GM10847 (cell line): ENCODE results near the gene HSD17B3.

ENCODE experiments used
- POLR2A ChIP-seq: IDR thresholded peaks from 2 replicates; pipeline ENCODE4 v1.6.1; 2011; ENCODE audit not compliant: insufficient read length; ENCODE audit errors: extremely low read depth

HSD17B3 gene

GRCh38 chr9:96320749-96321280 lies 18.8 kb upstream of the HSD17B3 start:
- no peak for TF ChIP-seq POLR2A

DNA sequence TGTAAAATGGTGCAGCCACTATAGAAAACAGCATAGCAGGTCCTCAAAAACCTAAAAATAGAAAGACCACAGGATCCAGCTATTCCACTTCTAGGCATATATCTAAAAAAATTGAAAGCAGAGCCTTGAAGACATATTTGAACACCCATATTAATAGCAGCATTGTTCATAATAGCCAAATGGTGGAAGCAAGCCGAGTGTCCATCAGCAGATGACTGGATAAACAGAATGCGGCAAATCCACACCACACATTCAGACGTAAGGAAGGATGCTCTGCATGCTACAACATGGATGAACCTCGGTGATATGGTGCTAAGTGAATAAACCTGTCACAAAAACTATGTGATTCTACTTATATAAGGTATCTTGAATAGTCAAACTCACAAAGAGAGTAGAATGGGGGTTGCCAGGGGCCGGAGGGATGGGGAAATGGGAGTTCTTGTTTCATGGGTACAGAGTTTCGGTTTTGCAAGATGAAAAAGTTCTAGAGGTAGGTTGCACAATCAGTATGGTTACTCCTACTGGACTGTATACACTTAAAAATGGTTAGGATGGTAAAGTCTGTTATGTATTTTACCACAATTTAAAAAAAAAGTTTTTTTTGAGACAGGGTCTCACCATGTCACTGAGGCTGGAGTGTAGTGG lies 17.1 kb upstream of the HSD17B3 start:
- no peak for TF ChIP-seq POLR2A

DNA sequence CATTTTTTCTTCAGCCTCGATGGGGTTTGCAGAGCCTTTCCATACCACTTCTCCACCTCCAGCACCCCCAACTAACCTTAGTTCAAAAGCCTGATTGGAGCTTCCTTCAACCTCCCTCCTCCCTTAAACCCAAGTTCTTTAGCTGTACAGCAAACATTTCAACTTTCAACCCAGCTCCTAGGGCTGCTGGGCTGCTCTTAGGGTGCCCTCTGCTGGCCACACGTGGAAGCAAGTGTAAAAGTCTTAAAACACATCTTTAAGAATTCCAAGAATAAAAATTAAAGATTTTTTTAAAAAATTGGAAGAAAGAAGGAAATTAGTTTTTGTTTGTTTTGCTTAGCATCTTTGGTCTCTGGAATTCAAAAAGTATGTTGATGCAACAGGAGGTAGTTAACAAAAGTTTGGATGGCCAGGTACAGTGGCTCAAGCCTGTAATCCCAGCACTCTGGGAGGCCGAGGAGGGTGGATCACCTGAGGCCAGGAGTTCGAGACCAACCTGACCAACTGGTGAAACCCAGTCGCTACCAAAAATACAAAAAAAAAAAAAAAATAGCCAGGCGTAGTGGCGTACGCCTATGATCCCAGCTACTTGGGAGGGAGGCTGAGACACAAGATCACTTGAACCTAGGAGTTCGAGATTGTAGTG lies 15.5 kb upstream of the HSD17B3 start:
- TF ChIP-seq POLR2A: no peak

GRCh38 chr9:96309850-96310249 lies 7.9 kb upstream of the HSD17B3 start:
- no peak for TF ChIP-seq POLR2A

GRCh38 chr9:96305171-96305570 lies 3.2 kb upstream of the HSD17B3 start:
- TF ChIP-seq POLR2A: no peak

GRCh38 chr9:96304230-96304629 lies 2.3 kb upstream of the HSD17B3 start:
- TF ChIP-seq POLR2A: no peak

DNA sequence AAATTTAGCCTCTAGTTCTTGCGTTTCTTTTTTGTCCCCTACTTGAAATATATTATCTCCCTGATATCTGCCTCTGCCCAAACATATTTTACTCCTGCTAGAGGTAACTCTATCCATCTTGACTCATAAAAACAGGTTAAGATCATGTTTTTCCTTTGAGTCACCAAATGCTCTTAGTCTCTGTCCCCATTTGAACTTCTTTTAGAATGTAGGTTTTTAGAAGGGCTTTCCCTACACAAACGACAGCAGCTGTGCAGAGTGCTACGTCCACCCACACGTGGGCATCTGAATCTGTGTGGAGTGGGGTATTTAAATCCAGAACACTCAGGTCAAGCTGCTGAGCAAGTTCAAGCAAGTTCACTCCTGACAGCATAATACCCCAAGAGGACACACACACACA lies 2.2 kb downstream of the HSD17B3 start:
- no peak for TF ChIP-seq POLR2A

GRCh38 chr9:96294159-96294545 lies 7.8 kb downstream of the HSD17B3 start:
- TF ChIP-seq POLR2A: no peak

- TF ChIP-seq POLR2A: no peak
These were observed 8.3 kb downstream of the HSD17B3 start for GRCh38 chr9:96293498-96294158.

GRCh38 chr9:96289392-96289791 lies 12.6 kb downstream of the HSD17B3 start:
- no peak for TF ChIP-seq POLR2A

- TF ChIP-seq POLR2A: no peak
These were observed 20.3 kb downstream of the HSD17B3 start for GRCh38 chr9:96281641-96282040.

DNA sequence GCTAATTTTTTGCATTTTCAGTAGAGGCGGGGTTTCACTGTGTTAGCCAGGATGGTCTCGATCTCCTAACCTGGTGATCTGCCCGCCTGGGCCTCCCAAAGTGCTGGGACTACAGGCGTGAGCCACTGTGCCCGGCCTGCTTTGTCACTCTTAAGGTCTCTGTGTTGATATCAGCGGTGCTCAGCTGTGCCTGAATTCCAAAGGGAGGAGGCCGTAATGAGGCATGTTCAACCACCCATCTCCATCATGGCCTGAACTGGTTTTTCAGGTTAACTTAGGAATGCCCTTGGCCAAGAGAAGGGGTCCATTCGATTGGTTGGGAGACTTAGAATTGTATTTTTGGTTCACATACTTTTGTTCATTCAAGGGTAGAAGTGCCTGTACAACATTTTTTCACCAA lies 22.0 kb downstream of the HSD17B3 start:
- TF ChIP-seq POLR2A: no peak

DNA sequence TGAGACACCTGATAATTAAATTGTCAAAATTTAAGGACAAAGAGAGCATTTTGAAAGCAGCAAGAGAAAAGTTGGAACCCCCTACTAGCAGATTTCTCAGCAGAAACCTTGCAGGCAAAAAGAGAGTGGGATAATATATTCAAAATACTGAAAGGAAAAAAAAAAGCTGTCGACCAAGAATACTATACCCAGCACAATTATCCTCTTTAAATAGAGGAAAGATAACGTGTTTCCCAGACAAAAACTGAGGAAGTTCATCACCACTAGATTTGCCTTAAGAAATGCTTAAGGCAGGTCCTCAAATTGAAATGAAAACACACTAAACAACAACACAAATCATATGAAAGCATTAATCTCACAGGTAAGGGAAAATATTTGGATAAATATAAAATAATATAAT lies 27.0 kb downstream of the HSD17B3 start:
- TF ChIP-seq POLR2A: no peak

- TF ChIP-seq POLR2A: no peak
These were observed 31.7 kb downstream of the HSD17B3 start for GRCh38 chr9:96270236-96270744.

GRCh38 chr9:96258967-96259366 lies 43.0 kb downstream of the HSD17B3 start:
- TF ChIP-seq POLR2A: no peak

DNA sequence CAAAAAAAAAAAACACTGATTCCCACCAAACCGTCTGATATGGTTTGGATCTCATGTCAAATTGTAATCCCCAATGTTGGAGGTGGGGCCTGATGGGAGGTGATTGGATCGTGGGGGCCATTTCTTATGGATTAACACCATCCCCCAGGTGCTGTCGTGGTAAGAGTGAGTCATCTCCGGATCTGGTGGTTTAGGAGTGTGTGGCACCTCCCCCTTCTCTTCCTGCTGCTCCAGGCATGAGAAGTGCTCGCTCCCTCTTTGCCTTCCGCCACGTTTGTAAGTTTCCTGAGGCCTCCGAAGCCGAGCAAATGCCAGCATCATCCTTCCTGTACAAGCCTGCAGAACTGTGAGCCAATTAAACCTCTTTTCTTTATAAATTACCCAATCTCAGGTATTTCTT lies 45.2 kb downstream of the HSD17B3 start:
- no peak for TF ChIP-seq POLR2A
